ENCODE measurements around the gene TSPAN31.

GRCh38 chr12:57741844-57742738, 2.7 kb upstream of the TSPAN31 start:
- TF ChIP-seq ZFP3 (CRISPR knock-in tag; IDR thresholded peaks at IDR 0.05) (no peak), RARB (CRISPR knock-in tag; IDR thresholded peaks at IDR 0.05) (no peak)

All from SK-N-SH treated with all-trans-retinoic acid at 6 μM for 48 hours (cell line).